Middle frontal gyrus (tissue), 1 donor: ENCODE results near the gene PLPP7.
"Not testable (repeated sequence)": the region's sequence is repeated elsewhere in the genome, so short reads cannot be mapped to it uniquely, and the experiment has no call there.

ENCODE experiments used
- DNase-seq: peaks from one replicate; pipeline ENCODE4 v3.0.0-alpha.2; 2015; ENCODE audit warnings: low spot score; ENCODE audit errors: extremely low spot score

PLPP7 gene

DNA sequence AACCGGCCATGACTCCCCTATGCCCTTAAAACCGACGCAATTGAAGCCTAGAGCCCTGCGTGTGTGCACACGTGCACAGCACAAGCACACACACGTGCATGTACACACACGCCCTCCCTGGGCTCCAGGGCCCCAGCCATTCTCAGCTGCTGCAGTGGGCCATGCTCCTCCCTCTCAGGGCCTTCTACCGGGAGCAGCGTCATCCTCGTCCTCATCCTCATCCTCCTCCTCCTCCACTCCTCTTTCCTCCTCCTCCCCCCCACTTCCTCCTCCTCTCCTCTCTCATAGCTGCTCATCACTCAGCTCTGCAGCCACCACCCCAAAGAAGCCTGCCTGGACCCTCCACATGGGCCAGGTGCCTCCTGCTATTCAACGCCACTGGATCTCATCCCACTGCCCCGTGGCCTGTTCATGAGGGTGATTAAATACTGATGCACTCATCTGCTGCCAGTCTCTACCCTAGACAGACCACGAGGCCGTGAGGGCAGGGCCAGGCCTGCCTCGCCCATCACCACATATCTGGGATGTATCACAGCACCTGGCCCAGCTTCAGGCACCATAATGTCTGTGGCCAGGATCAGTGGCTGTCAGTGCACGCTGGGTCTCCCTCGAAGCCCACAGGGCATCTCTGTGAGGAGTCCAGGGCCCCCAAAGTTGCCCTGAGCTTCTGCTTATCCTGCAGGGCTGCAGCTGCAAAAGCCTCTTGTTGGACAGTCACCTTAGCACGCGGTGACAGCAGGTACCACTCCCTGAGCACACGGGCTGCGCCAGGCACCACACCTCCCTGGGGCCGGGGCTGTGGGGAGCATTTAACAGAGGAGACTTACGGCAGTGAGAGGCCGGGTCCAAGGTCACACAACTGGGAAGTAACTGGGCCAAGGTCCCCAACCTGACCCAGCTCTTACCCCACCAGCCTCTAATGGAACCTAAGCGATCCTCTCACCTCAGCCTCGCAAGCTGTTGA lies 23.0 kb upstream of the PLPP7 start:
- DNase-seq, result no peak

DNA sequence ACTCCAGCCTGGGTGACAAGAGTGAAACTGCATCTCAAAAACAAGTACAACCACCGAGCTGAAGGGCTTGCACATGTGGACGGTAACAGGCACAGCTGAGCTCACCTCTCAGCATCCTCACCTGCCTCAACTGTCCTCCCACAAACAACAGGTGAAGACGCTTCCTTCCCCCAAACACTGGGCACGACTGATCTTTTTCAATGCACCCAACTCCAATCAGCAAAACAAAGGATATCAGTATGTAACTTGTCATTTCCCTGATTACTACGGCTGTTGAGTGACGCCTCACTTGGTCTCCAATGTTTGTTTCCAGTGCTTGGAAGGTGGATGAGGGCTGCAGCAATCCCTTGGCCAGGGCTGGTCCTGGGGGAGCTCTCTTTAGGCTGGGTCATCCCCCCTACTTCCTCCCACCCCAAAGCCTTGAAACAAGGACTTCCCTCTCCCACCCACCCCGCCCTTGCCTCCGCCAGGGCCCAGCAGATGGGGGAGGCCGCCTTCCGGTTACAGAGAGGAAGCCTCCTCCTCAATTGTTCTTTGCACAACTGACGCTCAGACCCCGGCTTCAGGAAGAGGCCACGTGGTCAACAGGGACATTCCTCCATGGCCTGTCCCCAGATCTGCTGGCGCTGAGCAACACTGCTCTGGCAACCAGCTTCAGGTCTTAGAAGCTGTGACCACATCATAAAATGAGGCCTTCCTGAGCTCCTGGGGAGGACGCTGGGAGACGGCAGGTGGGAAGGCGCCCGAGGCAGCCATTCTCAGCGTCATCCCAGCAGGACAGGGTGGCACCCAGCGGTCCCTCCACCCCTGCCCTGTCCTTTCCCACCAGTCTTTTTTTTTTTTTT lies 19.1 kb upstream of the PLPP7 start:
- no peak for DNase-seq

DNA sequence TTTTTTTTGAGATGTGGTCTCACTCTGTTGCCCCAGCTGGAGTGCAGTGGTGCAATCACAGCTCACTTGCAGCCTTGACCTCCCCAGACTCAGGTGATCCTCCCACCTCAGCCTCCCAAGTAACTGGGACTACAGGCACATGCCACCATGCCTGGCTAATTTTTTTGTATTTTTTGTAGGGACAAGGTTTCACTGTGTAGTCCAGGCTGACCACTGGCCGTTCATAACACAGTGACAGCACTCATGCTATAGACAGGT lies 18.6 kb upstream of the PLPP7 start:
- DNase-seq, result not testable (repeated sequence)

DNA sequence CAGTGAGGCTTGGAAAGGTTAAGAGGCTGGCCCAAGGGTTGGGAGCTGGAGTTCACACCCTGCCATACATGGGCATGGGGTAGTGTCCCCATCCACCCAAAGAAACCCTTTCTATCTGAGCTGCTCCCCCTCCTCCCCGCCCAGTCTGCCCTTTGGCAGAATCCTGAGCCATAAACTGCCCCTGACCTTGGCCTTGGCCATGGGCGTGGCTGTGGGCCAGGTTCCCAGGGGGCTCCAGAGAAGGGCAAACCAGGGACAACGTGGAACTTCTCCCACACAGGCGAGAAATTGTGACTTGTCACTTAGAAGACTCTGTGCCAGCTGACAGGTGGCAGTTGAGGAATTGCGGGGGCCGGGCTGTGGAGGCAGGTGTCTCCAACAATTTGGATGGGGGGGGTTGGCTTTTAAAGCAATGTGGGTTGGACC lies 18.0 kb upstream of the PLPP7 start:
- no peak for DNase-seq

DNA sequence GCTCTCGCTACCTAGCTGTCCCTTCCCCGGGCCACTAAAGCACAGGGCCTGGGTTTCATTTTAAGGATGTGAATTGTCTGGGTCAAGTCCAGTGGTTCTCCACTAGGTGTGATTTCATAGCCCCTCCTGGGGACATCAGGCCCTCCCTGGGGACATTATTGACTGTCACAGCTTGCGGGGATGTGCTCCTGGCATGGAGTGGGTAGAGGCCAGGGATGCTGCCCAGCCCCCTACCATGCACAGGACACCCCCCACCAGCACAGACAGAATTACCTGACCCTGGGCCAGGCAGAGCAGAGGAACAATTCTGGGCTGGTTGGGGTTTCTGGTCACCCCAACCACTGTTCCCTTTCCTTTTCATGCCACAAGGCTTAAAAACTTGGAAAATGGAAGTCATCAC lies 17.3 kb upstream of the PLPP7 start:
- DNase-seq, result no peak

DNA sequence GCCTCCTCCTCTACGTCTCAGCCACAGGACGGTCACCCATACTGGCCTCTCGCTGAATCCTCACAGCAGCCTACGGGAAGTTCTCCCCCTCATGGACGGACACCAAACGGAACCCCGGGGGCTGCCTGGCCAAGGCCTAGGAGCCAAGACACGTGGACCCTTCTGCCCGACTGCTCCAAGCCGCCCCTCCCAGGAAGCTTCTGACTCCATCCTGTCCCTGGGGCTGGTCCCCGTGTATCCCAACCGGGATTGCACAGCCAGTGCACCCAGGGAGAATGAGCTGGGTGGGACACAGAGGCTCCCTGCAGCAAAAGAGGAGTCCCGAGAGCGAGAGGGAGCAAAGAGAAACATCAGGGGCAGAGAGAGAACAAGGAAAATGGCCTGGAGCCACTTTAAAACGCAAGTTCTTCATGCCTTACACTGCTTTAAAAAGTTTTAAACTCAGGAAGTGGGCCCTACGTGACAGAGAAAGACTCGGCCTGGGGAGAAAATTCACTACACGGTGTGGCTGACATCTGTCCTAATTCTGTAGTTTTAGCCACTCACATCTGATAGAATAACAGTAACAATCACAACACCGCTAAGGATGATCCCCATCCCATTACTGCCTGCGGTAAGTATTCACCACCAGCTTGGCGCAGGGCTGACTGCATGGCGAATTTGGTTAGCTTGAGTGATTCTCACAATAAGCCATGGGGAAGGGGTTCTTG lies 16.2 kb upstream of the PLPP7 start:
- DNase-seq, result no peak

DNA sequence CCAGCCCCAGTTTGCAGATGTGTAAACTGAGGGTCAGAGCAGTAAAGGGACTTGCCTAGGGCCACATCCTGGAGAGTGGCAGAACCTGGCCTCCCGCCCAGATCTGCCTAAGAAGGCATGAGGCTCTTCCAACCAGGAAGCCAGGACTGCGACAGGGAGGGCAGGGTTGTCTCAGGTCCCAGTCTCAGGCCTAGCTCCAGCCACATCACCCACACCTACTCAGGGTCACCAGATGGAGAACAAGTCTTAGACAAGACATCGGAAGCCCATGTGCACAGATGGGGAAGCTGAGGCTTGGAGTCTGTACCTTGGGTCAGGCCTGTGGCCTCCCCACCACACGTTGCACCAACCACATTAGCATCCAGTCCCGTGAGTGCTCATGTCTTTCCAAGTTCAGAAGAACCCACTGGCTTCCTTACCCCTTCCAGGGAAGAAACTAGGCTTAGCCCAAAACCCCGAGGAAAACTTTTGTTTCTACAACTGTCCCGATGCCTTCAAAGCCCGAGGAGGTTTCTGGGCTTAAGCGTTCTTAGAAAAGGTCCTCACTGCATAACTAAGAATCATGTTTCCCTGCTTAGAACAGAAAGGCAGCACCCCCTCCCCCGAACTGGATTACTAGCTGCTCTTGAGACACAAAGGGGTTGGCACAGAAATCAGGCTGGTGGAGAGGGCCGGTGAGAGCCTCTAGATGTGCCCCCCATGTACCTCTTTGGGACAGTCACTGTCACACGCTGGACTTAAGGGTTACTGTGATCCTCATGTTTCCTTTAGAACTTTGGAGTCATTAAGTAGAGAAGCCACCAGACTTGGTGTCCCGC lies 15.5 kb upstream of the PLPP7 start:
- DNase-seq, result no peak

DNA sequence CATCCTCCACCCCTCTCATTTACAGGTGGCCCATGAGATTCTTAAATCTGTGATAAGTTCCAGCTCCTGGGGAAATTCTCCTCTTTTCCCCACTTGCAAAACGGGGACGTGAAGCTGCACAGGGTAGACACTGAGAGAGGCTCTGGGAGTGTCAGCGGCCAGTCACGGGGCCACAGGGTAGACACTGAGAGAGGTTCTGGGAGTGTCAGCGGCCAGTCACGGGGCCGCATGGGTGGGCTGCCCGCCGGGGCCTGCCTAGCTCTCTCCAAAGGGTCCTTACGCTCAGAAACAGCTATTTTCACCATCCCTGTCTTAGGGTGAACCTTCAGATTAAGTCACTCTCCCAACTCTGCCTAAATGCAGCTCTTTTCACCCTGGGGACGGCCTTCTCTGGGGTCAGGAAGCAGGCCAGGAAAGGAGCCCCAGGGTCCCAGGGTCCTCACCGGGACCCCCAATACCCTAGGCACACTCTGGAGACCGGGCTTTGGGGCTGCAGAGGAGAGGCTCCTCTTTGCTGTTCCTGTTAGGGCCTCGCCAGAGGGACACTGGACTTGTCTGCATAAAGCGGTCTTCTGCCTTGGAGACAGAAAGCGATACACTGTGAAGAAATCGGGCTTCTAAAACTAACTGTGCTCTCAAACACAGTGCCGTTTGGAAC lies 14.7 kb upstream of the PLPP7 start:
- DNase-seq, result no peak

DNA sequence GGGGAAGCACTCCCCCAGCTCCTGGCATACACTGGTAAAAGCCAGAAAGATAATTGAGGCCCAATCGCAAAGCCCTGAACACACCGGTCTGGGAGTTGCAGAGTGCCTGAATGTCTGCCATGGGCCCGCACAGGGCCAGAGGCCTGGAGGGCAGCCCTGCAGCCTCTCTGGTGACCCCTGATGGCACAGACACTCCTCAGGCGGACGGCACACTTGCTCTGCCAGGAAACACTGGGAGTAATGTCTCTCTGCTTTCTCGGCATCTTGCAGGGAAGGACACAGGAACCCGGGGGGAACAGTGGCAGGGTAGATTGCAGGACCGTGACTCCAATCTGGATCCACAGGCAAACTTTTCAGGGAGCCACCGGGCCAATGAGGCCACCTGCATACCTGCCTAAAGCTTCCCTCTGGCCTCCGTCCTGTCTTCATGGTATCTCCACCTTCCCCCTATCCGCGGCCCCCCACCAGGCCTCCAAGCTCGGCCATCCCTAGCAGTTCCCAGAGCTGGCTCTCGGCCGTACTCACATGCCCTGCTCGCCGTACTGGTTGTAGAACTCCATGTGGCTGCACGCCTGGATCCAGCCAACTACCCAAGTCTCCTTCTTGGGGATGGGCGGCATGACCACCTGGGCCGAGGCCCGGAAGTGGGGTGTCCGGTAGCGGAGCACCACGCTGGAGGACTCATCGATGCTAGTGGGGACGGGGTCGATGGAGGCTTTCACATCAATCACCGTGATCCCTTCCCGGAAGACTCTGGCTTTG lies 14.0 kb upstream of the PLPP7 start:
- no peak for DNase-seq

DNA sequence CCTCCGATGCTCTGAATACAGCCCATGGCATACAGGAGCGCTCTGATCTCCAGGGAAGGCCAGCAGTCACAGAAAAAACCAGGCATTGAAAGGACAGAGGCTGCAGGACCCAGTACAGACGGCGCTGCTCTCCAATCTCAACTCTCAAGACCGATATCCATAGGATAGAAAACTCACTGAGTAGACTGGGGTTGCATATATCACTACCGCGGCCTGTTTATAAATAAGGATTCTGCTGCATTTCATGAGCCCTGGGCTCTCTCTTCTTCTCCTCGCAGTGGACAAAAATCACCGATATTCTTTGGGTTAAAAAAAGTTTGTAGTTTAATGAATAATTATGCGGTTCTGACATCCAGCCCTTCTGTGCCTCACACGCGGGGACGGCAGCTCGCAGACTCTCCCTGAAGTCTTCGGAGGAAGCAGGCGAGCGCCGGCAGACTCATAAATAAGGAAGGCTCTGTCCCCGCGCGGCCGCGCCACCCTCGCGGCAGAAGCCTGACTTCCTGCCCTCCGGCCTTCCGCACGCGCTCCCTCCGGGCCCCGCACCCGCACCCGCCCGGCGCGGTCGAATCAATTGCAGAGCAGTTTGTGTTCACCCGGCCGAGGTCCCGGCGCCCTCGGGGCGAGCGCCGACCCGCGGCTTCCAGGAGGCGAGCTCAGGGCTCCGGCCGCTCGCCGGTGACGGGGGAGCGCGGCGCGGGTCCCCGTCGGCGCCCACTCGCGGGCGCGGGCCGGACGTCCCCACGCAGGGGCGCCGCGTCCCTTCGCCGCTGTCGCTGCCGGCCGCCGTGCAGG lies 13.2 kb upstream of the PLPP7 start, which contains the start of gene FAM78A:
TSS of gene FAM78A (minus strand) at position 417 of the 795 bp plus-strand sequence. CDS start at position 86, 331 bp downstream.
- no peak for DNase-seq

DNA sequence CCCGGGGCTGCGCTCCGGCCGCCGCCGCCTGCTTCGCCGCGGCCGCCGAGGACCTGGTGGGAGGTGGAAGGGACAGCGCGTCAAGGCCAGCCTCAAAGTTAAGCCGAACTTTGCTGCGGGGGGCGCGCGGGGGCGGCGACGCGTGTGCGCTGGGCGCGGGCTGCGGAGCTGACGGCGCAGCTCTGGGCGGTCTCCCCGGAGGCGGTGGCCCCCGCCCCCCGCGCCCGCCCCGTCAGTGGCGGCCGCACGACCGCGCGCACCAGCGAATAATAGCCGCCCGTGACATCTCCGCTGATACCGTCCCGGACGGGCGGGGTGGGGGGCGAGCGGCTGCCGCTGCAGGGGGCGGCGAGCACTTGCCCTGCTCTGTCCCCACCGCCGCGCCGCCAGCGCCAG lies 12.6 kb upstream of the PLPP7 start:
- DNase-seq, result no peak

DNA sequence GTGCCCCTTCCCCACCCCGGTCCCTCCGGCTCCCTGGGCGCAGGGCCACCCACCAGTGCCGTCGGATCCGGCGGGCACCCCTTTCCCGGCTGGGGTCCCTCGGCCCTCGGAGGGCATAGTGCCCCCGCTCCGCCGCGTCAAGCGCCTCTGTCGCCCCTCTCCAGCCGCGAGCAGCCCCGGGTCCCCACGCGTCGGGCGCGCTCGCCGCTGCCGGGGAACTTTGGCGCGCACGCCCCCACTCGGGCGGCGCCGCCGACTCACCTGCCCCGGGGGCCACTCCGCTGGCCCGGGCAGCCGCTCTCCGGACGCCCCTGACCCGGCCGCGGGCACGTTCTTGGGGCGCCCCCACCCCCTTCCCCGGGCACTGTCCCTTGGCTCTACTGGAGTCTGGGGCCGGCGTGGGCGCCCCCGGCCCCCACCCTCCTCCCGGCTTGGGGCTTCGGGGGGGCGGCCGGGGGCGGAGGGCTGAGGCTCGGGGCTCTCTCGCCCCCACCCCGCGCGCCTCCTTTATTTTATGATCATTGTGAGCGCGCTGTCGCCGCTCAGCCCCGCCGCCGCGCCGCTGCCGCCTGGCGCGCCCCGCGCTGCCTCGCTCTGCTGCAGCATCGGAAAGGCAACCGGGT lies 12.1 kb upstream of the PLPP7 start:
- no peak for DNase-seq

DNA sequence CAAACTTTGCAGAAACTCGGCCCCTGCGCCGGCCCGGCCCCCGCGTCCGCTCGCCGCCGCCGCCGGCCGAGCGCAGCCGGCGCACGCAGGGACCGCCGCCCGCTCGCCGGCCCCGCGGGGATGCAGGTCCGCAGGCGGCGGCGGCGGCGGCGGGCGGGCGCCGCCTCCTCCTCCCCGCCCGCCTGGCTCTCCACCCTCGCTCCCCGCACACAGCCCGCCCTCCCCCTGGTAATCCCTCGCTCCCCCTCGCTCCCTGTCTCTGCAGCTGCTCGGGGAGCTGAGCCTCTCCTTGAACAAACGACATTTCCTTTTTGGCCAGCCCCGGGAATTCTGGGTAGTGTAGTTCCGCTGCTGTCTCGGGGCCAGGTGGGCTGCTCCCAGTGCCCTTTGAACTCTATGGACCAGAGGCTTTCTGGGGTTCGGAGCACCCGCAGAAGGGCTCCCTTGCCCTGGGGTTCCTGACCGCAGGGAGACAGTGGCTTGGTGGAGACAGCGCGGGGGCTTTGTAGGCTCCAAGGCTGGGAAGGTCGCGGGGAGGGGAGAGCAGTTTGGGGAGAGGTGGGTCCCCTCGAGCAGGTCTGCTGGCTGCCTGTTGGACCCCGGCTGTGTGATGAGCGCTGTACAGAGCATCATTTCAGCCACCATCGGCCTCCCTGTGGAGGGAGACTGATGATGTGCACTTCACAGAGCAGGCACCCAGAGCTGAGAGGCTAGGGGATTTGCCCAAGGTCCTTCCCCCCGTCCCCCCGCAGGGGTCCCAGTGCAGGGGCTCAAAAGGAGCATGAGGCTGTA lies 11.4 kb upstream of the PLPP7 start:
- peak; percentile 72 for DNase-seq

DNA sequence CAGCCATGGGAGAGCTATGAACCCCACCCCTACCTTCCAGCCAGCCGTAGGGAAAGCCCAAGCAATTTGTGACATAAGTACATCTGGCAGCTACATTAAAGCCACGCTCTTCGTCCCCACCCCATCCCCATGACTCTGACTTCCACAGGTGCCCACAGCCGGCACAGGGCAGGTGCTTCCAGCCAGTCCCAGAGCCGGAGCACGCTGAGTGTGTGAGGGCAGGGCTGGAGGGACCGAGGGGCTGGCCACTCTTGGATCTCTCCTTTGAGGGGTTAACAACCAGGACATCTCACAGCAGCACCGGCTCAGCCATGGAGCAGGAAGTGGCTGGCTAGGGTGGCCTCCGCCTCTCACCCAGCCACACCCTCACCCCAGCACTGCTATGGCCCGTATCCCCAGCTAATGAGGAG lies 10.8 kb upstream of the PLPP7 start:
- DNase-seq, result no peak

DNA sequence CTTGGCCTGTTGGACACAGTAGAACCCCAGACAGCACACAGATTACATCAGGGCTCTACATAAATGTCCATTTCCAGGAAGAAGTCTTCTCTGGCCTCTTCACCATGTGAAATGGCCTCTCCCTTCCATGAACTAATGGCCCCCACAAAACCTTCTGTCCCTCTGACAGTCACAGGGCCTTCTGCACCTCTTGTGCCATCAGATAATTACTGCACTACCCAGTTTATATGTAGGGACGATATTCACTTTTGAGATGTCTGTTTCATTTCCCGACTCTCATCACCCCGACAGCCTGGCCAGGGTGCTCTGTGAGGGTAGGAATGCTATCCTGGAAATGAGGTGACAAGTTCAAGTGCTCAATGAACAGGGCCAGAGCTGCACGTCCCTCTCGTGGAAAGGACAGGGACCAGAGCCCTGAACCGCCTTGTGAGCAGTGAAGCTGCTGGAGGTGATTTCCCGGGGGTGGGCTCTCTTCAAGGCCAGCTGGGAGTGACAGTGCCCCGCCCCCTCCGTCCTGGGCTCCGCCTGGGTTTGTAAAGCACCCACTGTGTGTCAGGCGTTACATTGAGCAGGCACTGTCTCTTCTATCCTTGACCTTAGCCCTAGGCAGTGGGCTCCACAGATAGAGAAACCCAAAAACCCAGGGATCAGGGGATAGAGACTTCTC lies 10.2 kb upstream of the PLPP7 start:
- DNase-seq, result no peak

DNA sequence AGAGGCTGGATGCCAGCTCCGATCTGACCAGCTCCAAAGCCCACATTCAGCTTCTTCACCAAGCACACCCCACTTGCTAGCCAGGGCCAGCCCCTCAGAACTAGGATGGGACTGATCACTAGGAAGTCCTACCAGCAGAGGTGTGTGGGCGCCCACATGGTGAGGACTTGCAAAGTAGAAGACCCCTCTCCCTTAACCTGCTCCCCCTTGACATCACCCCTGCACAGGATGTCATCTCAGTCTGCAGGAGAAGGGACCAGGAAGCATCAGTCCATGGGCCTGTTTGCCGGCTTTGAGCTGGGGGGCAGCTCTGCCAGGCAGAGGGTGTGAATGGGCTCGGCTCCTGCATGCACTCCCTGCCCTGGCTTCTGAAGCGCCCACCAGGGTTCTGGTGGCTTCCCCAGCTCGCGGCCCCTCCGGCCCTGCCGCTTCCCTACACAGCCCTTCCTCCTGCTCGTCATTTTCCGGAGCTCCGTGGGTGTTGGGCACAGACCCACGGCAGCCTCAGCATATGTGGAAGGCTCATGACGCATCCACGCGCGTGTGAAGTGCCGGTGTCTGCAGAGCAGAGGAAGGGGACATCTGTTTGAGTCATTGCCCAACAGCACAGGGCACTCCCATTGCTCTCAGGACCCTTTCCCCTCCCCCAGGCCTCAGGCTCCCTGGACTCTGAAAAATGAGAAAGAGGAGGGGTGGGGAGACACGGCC lies 9.5 kb upstream of the PLPP7 start:
- DNase-seq, result no peak
